ENCODE measurements around the gene PPL. TPM values are rescaled to one million over a fixed set of nuclear protein-coding genes. Genes with fewer than 3 reads are reported as not detected.

The PPL gene
- total and polyA plus RNA-seq, 2 of the 13 experiments (the other 11 are each of a cell fraction or from before 2014, with no cell fraction given), result 5.7 to 6.6 TPM

GRCh38 chr16:4936181-4936990 lies 562 bp downstream of the PPL start (continued):
- TF ChIP-seq, protein P1, sequence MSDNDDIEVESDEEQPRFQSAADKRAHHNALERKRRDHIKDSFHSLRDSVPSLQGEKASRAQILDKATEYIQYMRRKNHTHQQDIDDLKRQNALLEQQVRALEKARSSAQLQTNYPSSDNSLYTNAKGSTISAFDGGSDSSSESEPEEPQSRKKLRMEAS (IDR thresholded peaks at IDR 0.05), result peak; percentile 29; the same call in 1 of the 2 replicates
- TF ChIP-seq ZHX2 (IDR thresholded peaks at IDR 0.05; ENCODE audit: low read depth) (no peak), ZHX2 (CRISPR knock-in tag; IDR thresholded peaks at IDR 0.05; ENCODE audit: borderline replicate concordance) (no peak), ZNF451 (CRISPR knock-in tag; IDR thresholded peaks at IDR 0.05) (peak; percentile 0; the same call in 1 of the 2 replicates), HDAC1 (CRISPR knock-in tag; IDR thresholded peaks at IDR 0.05) (peak; percentile 69; the same call in 1 of the 2 replicates), ISL2 (CRISPR knock-in tag; IDR thresholded peaks at IDR 0.05) (peak; percentile 42; the same call in 1 of the 2 replicates), PBX3 (CRISPR knock-in tag; IDR thresholded peaks at IDR 0.05; ENCODE audit: borderline replicate concordance) (0 out of 2 replicates have a peak, but pooled peaks have one; percentile 33), PRDM4 (CRISPR knock-in tag; IDR thresholded peaks at IDR 0.05; ENCODE audit: borderline replicate concordance) (no peak), SALL1 (CRISPR knock-in tag; IDR thresholded peaks at IDR 0.05) (peak; percentile 47), ZBTB20 (CRISPR knock-in tag; IDR thresholded peaks at IDR 0.05; ENCODE audit: borderline replicate concordance, low read depth) (no peak), ZNF563 (CRISPR knock-in tag; IDR thresholded peaks at IDR 0.05) (0 out of 2 replicates have a peak, but pooled peaks have one; percentile 5), ZSCAN12 (CRISPR knock-in tag; IDR thresholded peaks at IDR 0.05) (no peak), JUND (CRISPR knock-in tag; IDR thresholded peaks at IDR 0.05) (no peak), SRY (CRISPR knock-in tag; IDR thresholded peaks at IDR 0.05) (0 out of 2 replicates have a peak, but pooled peaks have one; percentile 27)
- TF ChIP-seq, protein P2, sequence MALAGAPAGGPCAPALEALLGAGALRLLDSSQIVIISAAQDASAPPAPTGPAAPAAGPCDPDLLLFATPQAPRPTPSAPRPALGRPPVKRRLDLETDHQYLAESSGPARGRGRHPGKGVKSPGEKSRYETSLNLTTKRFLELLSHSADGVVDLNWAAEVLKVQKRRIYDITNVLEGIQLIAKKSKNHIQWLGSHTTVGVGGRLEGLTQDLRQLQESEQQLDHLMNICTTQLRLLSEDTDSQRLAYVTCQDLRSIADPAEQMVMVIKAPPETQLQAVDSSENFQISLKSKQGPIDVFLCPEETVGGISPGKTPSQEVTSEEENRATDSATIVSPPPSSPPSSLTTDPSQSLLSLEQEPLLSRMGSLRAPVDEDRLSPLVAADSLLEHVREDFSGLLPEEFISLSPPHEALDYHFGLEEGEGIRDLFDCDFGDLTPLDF (CRISPR knock-in tag; IDR thresholded peaks at IDR 0.05), result no peak

Measured in HepG2 (cell line).